HG03095 (cell line): ENCODE data around the gene GLOD4.
"Not testable (repeated sequence)": the region's sequence is repeated elsewhere in the genome, so short reads cannot be mapped to it uniquely, and the experiment has no call there.

ENCODE experiments used
- ATAC-seq: cut with Tn5 transposase; IDR thresholded peaks from one replicate; pipeline ENCODE4 v1.9.1; 2021; ENCODE audit warnings: moderate library complexity; ENCODE audit not compliant: unreplicated experiment

GLOD4 gene

GRCh38 chr17:802901-803881, 21.1 kb upstream of the GLOD4 start:
- ATAC-seq, result no peak

GRCh38 chr17:802481-802880, 20.4 kb upstream of the GLOD4 start:
- no peak for ATAC-seq

- ATAC-seq, result no peak
Measured at GRCh38 chr17:801660-802059, 19.6 kb upstream of the GLOD4 start.

GRCh38 chr17:800446-801242, 18.6 kb upstream of the GLOD4 start:
- no peak for ATAC-seq

GRCh38 chr17:799261-799660, 17.2 kb upstream of the GLOD4 start:
- ATAC-seq, result no peak

- no peak for ATAC-seq
Measured at GRCh38 chr17:798246-798645, 16.2 kb upstream of the GLOD4 start.

GRCh38 chr17:797236-797840, 15.3 kb upstream of the GLOD4 start:
- ATAC-seq, result no peak

- no peak for ATAC-seq
Measured at GRCh38 chr17:796609-797008, 14.5 kb upstream of the GLOD4 start.

GRCh38 chr17:795721-796120, 13.6 kb upstream of the GLOD4 start:
- ATAC-seq, result no peak

- ATAC-seq, result no peak
Measured at GRCh38 chr17:795276-795675, 13.2 kb upstream of the GLOD4 start.

GRCh38 chr17:794876-795275, 12.8 kb upstream of the GLOD4 start:
- ATAC-seq, result no peak

GRCh38 chr17:792277-792676, 10.2 kb upstream of the GLOD4 start:
- no peak for ATAC-seq

GRCh38 chr17:791829-792228, 9.7 kb upstream of the GLOD4 start:
- ATAC-seq, result no peak

GRCh38 chr17:790874-791247, 8.8 kb upstream of the GLOD4 start:
- not testable (repeated sequence) for ATAC-seq

GRCh38 chr17:789931-790873, 8.1 kb upstream of the GLOD4 start:
- not testable (repeated sequence) for ATAC-seq

GRCh38 chr17:789160-789840, 7.2 kb upstream of the GLOD4 start:
- no peak for ATAC-seq

GRCh38 chr17:788551-788950, 6.5 kb upstream of the GLOD4 start:
- no peak for ATAC-seq

- no peak for ATAC-seq
Measured at GRCh38 chr17:787641-788221, 5.7 kb upstream of the GLOD4 start.

GRCh38 chr17:785901-786300, 3.8 kb upstream of the GLOD4 start:
- ATAC-seq, result not testable (repeated sequence)
